DMS79 treated with DMSO at 0.1 percent for 48 hours (cell line): ENCODE data around the gene ADGRG3.

Source experiments
- DNase-seq: peaks from one replicate; lab custom pipeline; 2025; lab: John Stamatoyannopoulos, UW

Gene ADGRG3

GRCh38 chr16:57736419-57737351, 68.6 kb downstream of the ADGRG3 start:
- peak; percentile 24 for DNase-seq

- DNase-seq = no peak
Observed at GRCh38 chr16:57738844-57739243, 70.7 kb downstream of the ADGRG3 start.
